Adipocyte (in vitro differentiated cells): Measurements from ENCODE around the gene CSGALNACT2.

Source experiments
- DNase-seq: peaks from one replicate; pipeline ENCODE4 v3.0.0-alpha.2; 2015; ENCODE audit warnings: low read depth
- H3K27me3 ChIP-seq: replicated peaks from 2 replicates; pipeline ENCODE4 v1.7.0; 2013; ENCODE audit warnings: mild to moderate bottlenecking, low read length, moderate library complexity; ENCODE audit not compliant: control insufficient read depth, insufficient read depth
- H3K36me3 ChIP-seq: 2 replicates; pipeline ENCODE4 v1.7.0; 2013; ENCODE audit warnings: low read length, mild to moderate bottlenecking, moderate library complexity; ENCODE audit not compliant: control insufficient read depth, insufficient read depth, severe bottlenecking
- H3K4me1 ChIP-seq: 2 replicates; pipeline ENCODE4 v1.7.0; 2013; ENCODE audit warnings: mild to moderate bottlenecking, low read length, moderate library complexity; ENCODE audit not compliant: control insufficient read depth, insufficient read depth
- H3K4me3 ChIP-seq: 2 replicates; pipeline ENCODE4 v1.7.0; 2013; ENCODE audit warnings: mild to moderate bottlenecking, low read length, moderate library complexity
- H3K9ac ChIP-seq: 2 replicates; pipeline ENCODE4 v1.7.0; 2013; ENCODE audit warnings: mild to moderate bottlenecking, low read length, moderate library complexity
- H3K9me3 ChIP-seq: 2 replicates; pipeline ENCODE4 v1.7.0; 2013; ENCODE audit warnings: mild to moderate bottlenecking, low read length, moderate library complexity; ENCODE audit not compliant: control insufficient read depth

The CSGALNACT2 gene

GRCh38 chr10:43126759-43127424 lies 11.4 kb upstream of the CSGALNACT2 start:
- Histone ChIP-seq H3K9me3 (no peaks in the 10 kb centered on the region), H3K4me1 (peaks cover 22% of the 10 kb centered on the region), H3K36me3 (no peaks in the 10 kb centered on the region), H3K27me3 (no peaks in the 10 kb centered on the region), H3K9ac (no peak overlapping the region), H3K4me3 (no peak overlapping the region)
- DNase-seq, result no peak

GRCh38 chr10:43127442-43127841 lies 10.8 kb upstream of the CSGALNACT2 start:
- Histone ChIP-seq H3K4me3 (no peak overlapping the region), H3K9ac (no peak overlapping the region)
- no peak for DNase-seq

GRCh38 chr10:43128331-43128730 lies 9.9 kb upstream of the CSGALNACT2 start:
- H3K9me3 ChIP-seq, result no peaks in the 10 kb centered on the region
- DNase-seq, result no peak
- no peaks in the 10 kb centered on the region for H3K36me3 ChIP-seq
- H3K4me1 ChIP-seq, result peaks cover 22% of the 10 kb centered on the region
- no peaks in the 10 kb centered on the region for H3K27me3 ChIP-seq
- H3K9ac ChIP-seq, result no peak overlapping the region
- H3K4me3 ChIP-seq, result no peak overlapping the region

More at GRCh38 chr10:43127442-43127841, 10.8 kb upstream of the CSGALNACT2 start:
- Histone ChIP-seq H3K4me1 (peaks cover 22% of the 10 kb centered on the region), H3K9me3 (no peaks in the 10 kb centered on the region), H3K36me3 (no peaks in the 10 kb centered on the region), H3K27me3 (no peaks in the 10 kb centered on the region)

GRCh38 chr10:43128958-43129706 lies 9.1 kb upstream of the CSGALNACT2 start:
- peak; percentile 95 for DNase-seq
- Histone ChIP-seq H3K36me3 (no peaks in the 10 kb centered on the region), H3K9me3 (no peaks in the 10 kb centered on the region), H3K4me1 (peaks cover 22% of the 10 kb centered on the region), H3K27me3 (no peaks in the 10 kb centered on the region), H3K4me3 (peak overlapping the region; percentile 36), H3K9ac (peak overlapping the region; percentile 54)

GRCh38 chr10:43130770-43131171 lies 7.5 kb upstream of the CSGALNACT2 start:
- no peaks in the 10 kb centered on the region for H3K9me3 ChIP-seq
- no peaks in the 10 kb centered on the region for H3K36me3 ChIP-seq
- no peak for DNase-seq
- H3K9ac ChIP-seq, result no peak overlapping the region
- H3K27me3 ChIP-seq, result no peaks in the 10 kb centered on the region
- no peak overlapping the region for H3K4me3 ChIP-seq
- H3K4me1 ChIP-seq, result peaks cover 16% of the 10 kb centered on the region

GRCh38 chr10:43131256-43131655 lies 7.0 kb upstream of the CSGALNACT2 start:
- Histone ChIP-seq H3K9ac (no peak overlapping the region), H3K4me1 (peaks cover 16% of the 10 kb centered on the region), H3K36me3 (no peaks in the 10 kb centered on the region), H3K27me3 (no peaks in the 10 kb centered on the region), H3K4me3 (no peak overlapping the region), H3K9me3 (no peaks in the 10 kb centered on the region)
- no peak for DNase-seq

- no peak for DNase-seq
Observed at GRCh38 chr10:43131906-43132305, 6.3 kb upstream of the CSGALNACT2 start.

GRCh38 chr10:43132867-43133787 lies 5.1 kb upstream of the CSGALNACT2 start:
- no peaks in the 10 kb centered on the region for H3K36me3 ChIP-seq
- H3K9me3 ChIP-seq, result no peaks in the 10 kb centered on the region
- H3K27me3 ChIP-seq, result no peaks in the 10 kb centered on the region
- no peak overlapping the region for H3K4me3 ChIP-seq
- no peak for DNase-seq
- peaks cover 24% of the 10 kb centered on the region for H3K4me1 ChIP-seq
- H3K9ac ChIP-seq, result no peak overlapping the region

More at GRCh38 chr10:43131906-43132305, 6.3 kb upstream of the CSGALNACT2 start:
- no peak overlapping the region for H3K4me3 ChIP-seq
- H3K36me3 ChIP-seq, result no peaks in the 10 kb centered on the region
- H3K27me3 ChIP-seq, result no peaks in the 10 kb centered on the region
- H3K9me3 ChIP-seq, result no peaks in the 10 kb centered on the region
- no peak overlapping the region for H3K9ac ChIP-seq
- peaks cover 21% of the 10 kb centered on the region for H3K4me1 ChIP-seq

GRCh38 chr10:43134126-43134905 lies 3.9 kb upstream of the CSGALNACT2 start:
- no peaks in the 10 kb centered on the region for H3K27me3 ChIP-seq
- H3K4me1 ChIP-seq, result peaks cover 18% of the 10 kb centered on the region
- no peaks in the 10 kb centered on the region for H3K9me3 ChIP-seq
- no peak overlapping the region for H3K9ac ChIP-seq
- no peak overlapping the region for H3K4me3 ChIP-seq
- DNase-seq, result no peak
- no peaks in the 10 kb centered on the region for H3K36me3 ChIP-seq

- no peak overlapping the region for H3K9ac ChIP-seq
Observed at GRCh38 chr10:43135064-43135463, 3.2 kb upstream of the CSGALNACT2 start.

More at GRCh38 chr10:43135064-43135463, 3.2 kb upstream of the CSGALNACT2 start:
- H3K27me3 ChIP-seq, result no peaks in the 10 kb centered on the region
- H3K4me3 ChIP-seq, result no peak overlapping the region
- no peaks in the 10 kb centered on the region for H3K9me3 ChIP-seq
- no peaks in the 10 kb centered on the region for H3K36me3 ChIP-seq
- no peak for DNase-seq
- peaks cover 20% of the 10 kb centered on the region for H3K4me1 ChIP-seq
